ENCODE results near the gene SOX5.

SOX5 gene

DNA sequence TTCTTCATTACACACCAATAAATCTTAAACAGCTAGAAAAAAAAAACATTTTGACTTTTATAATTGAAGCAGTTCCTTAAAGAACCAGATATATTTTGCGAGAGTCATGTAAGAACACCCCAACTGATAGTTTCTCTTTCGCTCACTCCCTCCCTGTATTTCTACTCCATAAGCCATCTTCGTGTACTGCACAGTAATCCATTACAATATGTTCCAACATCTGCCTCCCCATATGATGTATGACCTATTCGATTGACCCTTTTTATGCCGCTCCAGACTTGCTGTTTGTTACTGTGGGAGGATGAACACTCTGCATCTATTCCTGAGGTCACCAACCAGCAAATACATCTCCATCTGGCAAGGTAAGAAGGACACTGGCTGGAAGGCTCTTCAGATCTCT is 331.7 kb downstream of the SOX5 start:
- TF ChIP-seq, protein P1, sequence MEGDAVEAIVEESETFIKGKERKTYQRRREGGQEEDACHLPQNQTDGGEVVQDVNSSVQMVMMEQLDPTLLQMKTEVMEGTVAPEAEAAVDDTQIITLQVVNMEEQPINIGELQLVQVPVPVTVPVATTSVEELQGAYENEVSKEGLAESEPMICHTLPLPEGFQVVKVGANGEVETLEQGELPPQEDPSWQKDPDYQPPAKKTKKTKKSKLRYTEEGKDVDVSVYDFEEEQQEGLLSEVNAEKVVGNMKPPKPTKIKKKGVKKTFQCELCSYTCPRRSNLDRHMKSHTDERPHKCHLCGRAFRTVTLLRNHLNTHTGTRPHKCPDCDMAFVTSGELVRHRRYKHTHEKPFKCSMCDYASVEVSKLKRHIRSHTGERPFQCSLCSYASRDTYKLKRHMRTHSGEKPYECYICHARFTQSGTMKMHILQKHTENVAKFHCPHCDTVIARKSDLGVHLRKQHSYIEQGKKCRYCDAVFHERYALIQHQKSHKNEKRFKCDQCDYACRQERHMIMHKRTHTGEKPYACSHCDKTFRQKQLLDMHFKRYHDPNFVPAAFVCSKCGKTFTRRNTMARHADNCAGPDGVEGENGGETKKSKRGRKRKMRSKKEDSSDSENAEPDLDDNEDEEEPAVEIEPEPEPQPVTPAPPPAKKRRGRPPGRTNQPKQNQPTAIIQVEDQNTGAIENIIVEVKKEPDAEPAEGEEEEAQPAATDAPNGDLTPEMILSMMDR (IDR thresholded peaks at IDR 0.05; ENCODE audit: low read depth, low read length) = no peak
- DNase-seq (ENCODE audit: extremely low read depth, low read depth) = no peak

DNA sequence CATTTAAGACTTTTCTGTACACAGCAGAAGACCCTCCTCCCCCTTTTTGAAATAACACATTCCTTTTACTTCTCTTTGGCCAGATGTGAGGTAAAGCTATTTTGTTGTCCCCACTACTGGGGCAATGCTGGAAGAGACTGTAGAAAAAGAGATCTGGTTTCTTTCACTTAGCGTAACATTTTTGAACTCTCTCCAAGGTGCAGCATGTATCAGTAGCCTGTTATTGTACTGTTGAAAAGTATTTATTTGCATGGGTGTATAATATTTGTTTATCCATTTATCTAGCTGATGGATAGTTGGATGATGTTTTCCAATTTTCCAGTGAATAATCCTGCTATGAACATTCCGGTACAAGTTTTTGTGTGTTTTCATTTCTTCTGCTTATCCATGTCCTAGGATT is 335.2 kb downstream of the SOX5 start:
- DNase-seq (ENCODE audit: extremely low read depth, low read depth) = no peak
- TF ChIP-seq, protein P1 (IDR thresholded peaks at IDR 0.05; ENCODE audit: low read depth, low read length) = no peak

DNA sequence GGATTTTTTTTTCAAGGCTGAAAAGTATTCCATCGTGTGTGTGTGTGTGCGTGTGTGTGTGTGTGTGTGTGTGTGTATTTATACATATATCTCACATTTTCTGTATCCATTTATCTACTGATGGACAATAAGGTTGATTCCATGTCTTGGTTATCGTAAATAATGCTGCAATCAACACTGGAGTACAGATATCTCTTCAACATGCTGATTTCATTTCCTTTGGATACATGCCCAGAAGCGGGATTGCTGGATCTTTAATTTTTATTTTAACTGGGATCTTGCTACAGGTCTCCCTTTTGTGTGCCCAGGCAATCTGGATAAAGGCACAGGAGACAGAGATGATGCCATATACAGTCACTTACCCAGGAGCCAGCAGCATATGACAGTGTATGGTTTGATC is 338.1 kb downstream of the SOX5 start:
- no peak for DNase-seq (ENCODE audit: extremely low read depth, low read depth)
- TF ChIP-seq, protein P1 (IDR thresholded peaks at IDR 0.05; ENCODE audit: low read depth, low read length) = no peak

DNA sequence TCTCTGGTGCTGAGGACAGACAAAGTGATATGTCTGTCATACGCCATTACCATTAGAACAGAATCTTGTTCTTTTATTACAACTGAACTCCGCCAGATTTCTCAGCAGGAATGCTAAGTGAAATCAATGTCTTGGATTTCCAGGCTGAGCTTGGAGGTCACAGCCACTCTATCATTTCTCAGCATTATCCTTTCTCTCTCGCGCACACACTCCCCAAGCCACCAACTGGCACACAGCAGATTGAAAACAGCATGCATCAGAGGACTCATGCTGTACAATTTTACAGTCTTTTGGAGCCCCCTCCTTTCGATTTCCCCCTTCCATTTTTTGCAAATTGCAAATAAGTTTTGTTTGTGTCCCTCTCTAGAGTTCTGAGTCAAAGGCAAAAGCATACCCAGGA is 348.6 kb downstream of the SOX5 start:
- TF ChIP-seq, protein P1 (IDR thresholded peaks at IDR 0.05; ENCODE audit: low read depth, low read length) = no peak
- no peak for DNase-seq (ENCODE audit: extremely low read depth, low read depth)

DNA sequence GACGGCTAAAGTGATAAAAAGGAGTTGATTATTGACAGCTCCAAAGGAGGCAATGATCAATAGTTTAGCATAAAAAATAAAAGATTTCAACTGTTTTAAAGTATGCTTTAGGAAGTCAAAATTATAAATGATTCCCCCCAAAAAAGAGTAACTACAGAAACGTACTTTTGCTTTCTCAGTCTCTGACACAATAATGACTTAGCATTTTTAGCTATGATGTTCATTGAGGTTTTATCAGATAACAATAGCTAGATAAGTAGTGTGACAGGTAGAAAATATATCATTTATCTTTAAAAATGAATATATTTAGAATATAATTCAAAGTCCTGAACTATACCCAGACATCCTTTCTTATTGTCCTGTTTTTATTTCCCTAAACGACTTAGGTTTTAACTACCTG is 352.9 kb downstream of the SOX5 start:
- TF ChIP-seq, protein P1 (IDR thresholded peaks at IDR 0.05; ENCODE audit: low read depth, low read length) = no peak
- DNase-seq (ENCODE audit: extremely low read depth, low read depth) = no peak

DNA sequence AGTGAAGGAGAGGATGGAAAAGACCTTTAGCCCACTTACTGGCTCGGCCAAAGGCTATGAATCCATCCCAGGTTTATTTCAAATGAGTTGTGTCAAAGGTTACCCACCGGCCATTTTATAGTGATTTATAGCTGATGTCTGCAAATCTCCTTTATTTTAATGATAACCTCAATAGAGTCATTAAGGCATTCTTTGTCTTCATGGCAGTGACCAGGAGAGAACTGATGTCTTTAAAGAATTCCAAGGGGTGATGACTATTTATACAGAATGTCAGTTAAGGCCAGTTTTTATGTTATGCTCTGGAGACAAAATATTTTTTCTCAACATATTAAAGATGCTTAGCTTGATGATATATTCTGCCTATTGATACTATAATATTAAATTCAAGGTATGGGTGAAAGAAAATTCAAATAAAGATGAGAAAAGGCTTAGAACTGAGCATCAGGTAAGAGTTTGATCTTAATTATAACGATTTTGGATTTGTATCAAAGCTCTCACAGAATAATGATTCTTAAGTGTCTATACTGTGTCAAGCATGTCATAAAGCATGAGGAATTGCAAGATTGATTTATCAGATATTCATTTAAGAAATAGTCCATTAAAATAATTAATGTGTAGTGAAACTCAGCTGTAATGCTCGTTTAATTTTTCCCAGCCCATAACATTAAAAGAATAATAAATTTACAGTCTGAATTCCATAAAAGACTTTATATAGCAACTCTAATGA is 361.5 kb downstream of the SOX5 start:
- TF ChIP-seq, protein P1 (IDR thresholded peaks at IDR 0.05; ENCODE audit: low read depth, low read length) = no peak
- no peak for DNase-seq (ENCODE audit: extremely low read depth, low read depth)

DNA sequence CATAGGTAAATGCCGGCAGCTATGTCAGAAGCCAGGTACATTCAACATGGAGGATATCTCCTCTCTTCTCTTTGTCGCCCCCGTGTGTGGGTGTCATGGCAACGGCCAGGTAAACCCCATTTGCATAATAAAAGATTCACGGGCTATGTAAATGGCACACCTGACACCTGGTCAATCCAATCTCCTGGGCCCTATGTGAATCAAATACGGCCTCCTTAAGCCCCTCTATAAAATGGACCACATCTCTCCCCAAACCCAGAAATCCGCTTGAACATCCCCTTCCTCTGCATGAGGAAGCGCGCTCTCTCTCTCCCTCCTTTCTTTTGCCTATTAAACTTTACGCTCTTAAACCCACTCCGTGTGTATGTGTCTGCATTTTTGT is 363.7 kb downstream of the SOX5 start:
- TF ChIP-seq, protein P1 (IDR thresholded peaks at IDR 0.05; ENCODE audit: low read depth, low read length) = no peak
- no peak for DNase-seq (ENCODE audit: extremely low read depth, low read depth)

Measured in AG09319 (cell line).